Measurements from ENCODE around the gene HDAC4. TPM values are rescaled to one million over a fixed set of nuclear protein-coding genes. Genes with fewer than 3 reads are reported as not detected.

HDAC4 gene
- total RNA-seq, 2 experiments from 2014 or later = 25.2 to 65.1 TPM

GRCh38 chr2:239370876-239371725 is 29.7 kb downstream of the HDAC4 start:
- Mint-ChIP-seq H3K27me3 (no peaks in the 10 kb centered on the region), H3K4me3 (no peak overlapping the region), H3K9me3 (ENCODE audit: low read depth) (no peaks in the 10 kb centered on the region), H3K27ac (no peak overlapping the region), H3K4me1 (peaks cover 11% of the 10 kb centered on the region), H3K36me3 (no peaks in the 10 kb centered on the region)
- DNase-seq (no peak), ATAC-seq (no peak)
- CTCF ChIA-PET = interaction anchor here (1.5 to 1.9 kb wide), 2 partner anchors 9 to 104 kb away, joined by 5 read pairs; no protein-coding TSS in a partner anchor

GRCh38 chr2:239370403-239370802 is 30.4 kb downstream of the HDAC4 start:
- Mint-ChIP-seq H3K27me3 (no peaks in the 10 kb centered on the region), H3K27ac (peak overlapping the region; percentile 82), H3K9me3 (ENCODE audit: low read depth) (no peaks in the 10 kb centered on the region), H3K4me1 (peaks cover 11% of the 10 kb centered on the region), H3K4me3 (peak overlapping the region; percentile 46), H3K36me3 (no peaks in the 10 kb centered on the region)
- no peak for DNase-seq
- no peak for ATAC-seq
- CTCF ChIA-PET = interaction anchor here (1.0 to 1.9 kb wide), 4 partner anchors 10 to 103 kb away, joined by 3 to 5 read pairs (median 5); no protein-coding TSS in a partner anchor

- DNase-seq = peak; percentile 70
- Mint-ChIP-seq H3K4me3 (peak overlapping the region; percentile 46), H3K27me3 (no peaks in the 10 kb centered on the region), H3K4me1 (peaks cover 11% of the 10 kb centered on the region), H3K27ac (peak overlapping the region; percentile 82), H3K9me3 (ENCODE audit: low read depth) (no peaks in the 10 kb centered on the region), H3K36me3 (no peaks in the 10 kb centered on the region)
- CTCF ChIA-PET = interaction anchor here (1.0 to 1.9 kb wide), 5 partner anchors 10 to 102 kb away, joined by 3 to 5 read pairs (median 5); no protein-coding TSS in a partner anchor
- peak; percentile 93 for ATAC-seq
These were observed 31.1 kb downstream of the HDAC4 start for GRCh38 chr2:239369631-239370161.

GRCh38 chr2:239368906-239369552 is 31.8 kb downstream of the HDAC4 start:
- H3K36me3 Mint-ChIP-seq = no peaks in the 10 kb centered on the region
- CTCF ChIA-PET = interaction anchor here (1.2 to 1.9 kb wide), 3 partner anchors 9 to 102 kb away, joined by 4 to 5 read pairs (median 5); no protein-coding TSS in a partner anchor
- H3K27ac Mint-ChIP-seq = no peak overlapping the region
- H3K4me3 Mint-ChIP-seq = no peak overlapping the region
- DNase-seq (no peak), ATAC-seq (no peak)
- H3K4me1 Mint-ChIP-seq = peaks cover 17% of the 10 kb centered on the region
- H3K9me3 Mint-ChIP-seq (ENCODE audit: low read depth) = no peaks in the 10 kb centered on the region
- H3K27me3 Mint-ChIP-seq = no peaks in the 10 kb centered on the region

DNA sequence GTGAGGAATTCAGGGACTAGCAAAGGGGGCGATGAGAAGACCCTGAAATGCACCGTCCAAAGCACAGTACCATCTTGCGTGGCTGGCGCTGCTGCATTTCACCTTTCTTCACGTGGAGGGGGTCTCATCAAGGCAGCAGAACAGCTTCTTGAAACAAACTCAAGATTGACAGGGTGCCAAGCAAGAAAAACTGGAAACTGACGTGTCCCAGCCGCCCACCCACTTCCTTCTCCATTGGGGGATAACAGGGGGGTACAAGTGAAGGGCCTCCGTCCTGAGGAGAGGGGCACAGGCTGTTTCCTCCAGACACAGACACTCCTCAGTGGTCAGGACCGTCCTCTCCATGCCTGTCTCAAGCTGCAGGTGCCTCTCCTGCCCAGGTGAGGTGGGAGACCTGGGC is 32.5 kb downstream of the HDAC4 start:
- CTCF ChIA-PET = no interaction called here
- DNase-seq (no peak), ATAC-seq (no peak)
- no peaks in the 10 kb centered on the region for H3K9me3 Mint-ChIP-seq (ENCODE audit: low read depth)
- no peak overlapping the region for H3K4me3 Mint-ChIP-seq
- no peaks in the 10 kb centered on the region for H3K27me3 Mint-ChIP-seq
- H3K27ac Mint-ChIP-seq = no peak overlapping the region
- peaks cover 2% of the 10 kb centered on the region for H3K36me3 Mint-ChIP-seq
- peaks cover 24% of the 10 kb centered on the region for H3K4me1 Mint-ChIP-seq

DNA sequence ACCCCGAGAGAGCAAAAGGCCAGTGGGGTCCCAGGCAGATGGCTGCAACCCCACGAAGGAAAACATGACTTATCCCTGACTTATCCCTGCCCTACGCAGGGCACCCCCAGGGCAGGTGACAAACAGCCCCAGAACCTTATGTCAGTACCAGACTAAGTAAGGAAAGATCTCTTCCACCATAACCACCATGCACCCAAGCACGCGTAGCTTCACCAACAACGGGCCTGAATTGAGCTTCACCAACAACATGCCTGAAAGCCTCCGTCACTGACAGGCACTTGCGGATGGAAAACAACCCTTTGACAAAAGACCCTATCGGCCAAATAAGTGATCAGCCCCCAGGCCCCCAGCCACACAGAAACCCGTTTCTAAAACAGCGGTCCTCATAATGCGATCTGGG is 34.1 kb downstream of the HDAC4 start:
- Mint-ChIP-seq H3K36me3 (peaks cover 2% of the 10 kb centered on the region), H3K4me3 (no peak overlapping the region), H3K27me3 (no peaks in the 10 kb centered on the region), H3K9me3 (ENCODE audit: low read depth) (no peaks in the 10 kb centered on the region), H3K4me1 (peaks cover 28% of the 10 kb centered on the region), H3K27ac (no peak overlapping the region)
- CTCF ChIA-PET = no interaction called here
- DNase-seq (no peak), ATAC-seq (no peak)

DNA sequence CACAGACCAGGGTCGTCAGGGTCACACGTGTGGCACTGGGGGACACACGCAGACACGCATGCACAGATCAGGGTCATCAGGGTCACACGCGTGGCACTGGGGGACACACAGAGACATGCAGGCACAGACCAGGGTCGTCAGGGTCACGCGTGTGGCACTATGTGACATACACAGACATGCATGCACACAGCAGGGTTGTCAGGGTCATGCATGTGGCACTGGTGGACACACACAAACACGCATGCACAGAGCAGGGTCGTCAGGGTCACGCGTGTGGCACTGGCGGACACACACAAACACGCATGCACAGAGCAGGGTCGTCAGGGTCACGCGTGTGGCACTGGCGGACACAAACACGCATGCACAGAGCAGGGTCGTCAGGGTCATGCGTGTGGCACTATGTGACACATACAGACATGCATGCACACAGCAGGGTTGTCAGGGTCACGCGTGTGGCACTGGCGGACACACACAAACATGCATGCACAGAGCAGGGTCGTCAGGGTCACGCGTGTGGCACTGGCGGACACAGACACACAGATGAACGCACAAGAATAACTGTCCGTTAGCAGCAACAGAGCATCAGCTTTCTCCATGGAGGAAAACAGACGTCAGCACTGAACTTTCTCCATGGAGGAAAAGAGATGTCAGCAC is 34.9 kb downstream of the HDAC4 start:
- H3K27me3 Mint-ChIP-seq = no peaks in the 10 kb centered on the region
- no peaks in the 10 kb centered on the region for H3K9me3 Mint-ChIP-seq (ENCODE audit: low read depth)
- DNase-seq (no peak), ATAC-seq (no peak)
- peaks cover 2% of the 10 kb centered on the region for H3K36me3 Mint-ChIP-seq
- H3K4me3 Mint-ChIP-seq = no peak overlapping the region
- CTCF ChIA-PET = no interaction called here
- peaks cover 28% of the 10 kb centered on the region for H3K4me1 Mint-ChIP-seq
- no peak overlapping the region for H3K27ac Mint-ChIP-seq

DNA sequence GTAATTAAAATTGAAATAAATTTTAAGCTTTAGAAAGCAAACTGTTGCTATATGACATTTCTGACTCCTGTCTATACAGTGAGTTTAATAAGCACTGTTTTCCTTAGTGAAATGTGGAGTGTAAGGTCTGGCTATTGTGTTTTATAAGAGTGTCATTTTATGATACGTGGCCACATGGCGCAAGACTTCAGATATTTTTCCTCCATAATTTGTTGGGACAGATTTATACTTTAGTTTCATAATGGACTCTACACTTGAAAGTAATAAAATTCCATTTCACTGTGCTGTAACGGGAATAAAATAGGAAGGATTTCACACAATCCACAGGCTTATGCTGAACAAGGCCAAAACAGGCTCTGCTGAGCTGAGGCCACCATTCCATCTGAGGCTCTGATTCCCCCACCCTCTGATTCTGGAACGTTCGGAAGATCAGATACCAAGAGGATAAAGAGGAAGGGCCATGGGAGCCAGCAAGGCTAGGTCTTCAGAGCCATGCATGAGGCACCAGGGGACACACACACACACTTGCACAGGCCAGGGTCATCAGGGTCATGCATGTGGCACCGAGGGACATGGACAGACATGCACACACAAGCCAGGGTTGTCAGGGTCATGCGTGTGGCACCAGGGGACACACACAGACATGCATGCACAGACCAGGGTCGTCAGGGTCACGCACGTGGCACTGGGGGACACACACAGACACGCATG is 35.6 kb downstream of the HDAC4 start:
- Mint-ChIP-seq H3K4me1 (peaks cover 25% of the 10 kb centered on the region), H3K27ac (no peak overlapping the region), H3K9me3 (ENCODE audit: low read depth) (no peaks in the 10 kb centered on the region), H3K27me3 (no peaks in the 10 kb centered on the region), H3K4me3 (no peak overlapping the region), H3K36me3 (peaks cover 2% of the 10 kb centered on the region)
- no peak for DNase-seq
- ATAC-seq = no peak
- CTCF ChIA-PET = no interaction called here

DNA sequence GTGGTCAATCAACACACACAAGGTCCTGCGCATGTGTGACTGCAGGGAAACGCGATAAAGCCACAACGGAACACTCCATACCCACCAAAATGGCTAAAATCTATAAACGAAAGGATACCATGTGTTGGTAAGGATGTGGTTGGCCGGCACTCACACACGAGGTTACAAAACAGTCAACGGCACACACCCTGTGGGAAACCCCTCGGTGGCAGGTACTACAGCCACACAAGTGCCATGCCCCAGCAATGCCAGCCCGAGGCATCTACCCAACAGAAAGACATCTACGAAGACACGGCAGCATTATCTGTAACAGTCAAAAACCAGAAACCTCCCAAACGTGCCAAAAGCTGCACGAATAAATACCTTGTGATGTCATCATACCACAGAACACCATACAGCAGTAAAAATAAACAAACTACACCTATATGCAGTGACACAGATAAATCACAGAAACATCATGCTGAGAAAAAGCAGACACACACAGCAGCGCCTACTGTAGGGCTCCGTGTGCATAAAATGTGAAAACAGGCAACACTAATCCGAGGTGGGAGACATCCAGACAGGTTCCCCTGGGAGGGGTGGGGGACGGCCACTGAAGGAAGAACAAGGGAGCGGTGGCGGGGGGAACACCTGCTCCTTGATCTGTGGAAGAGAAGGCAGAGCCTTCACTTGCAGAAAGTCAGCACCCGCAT is 36.7 kb downstream of the HDAC4 start:
- H3K4me1 Mint-ChIP-seq = peaks cover 17% of the 10 kb centered on the region
- H3K36me3 Mint-ChIP-seq = peaks cover 3% of the 10 kb centered on the region
- CTCF ChIA-PET = no interaction called here
- H3K27me3 Mint-ChIP-seq = no peaks in the 10 kb centered on the region
- peak; percentile 58 for ATAC-seq
- no peak overlapping the region for H3K27ac Mint-ChIP-seq
- H3K9me3 Mint-ChIP-seq (ENCODE audit: low read depth) = no peaks in the 10 kb centered on the region
- no peak overlapping the region for H3K4me3 Mint-ChIP-seq
- DNase-seq = peak; percentile 60

- CTCF ChIA-PET = no interaction called here
- DNase-seq = no peak
- Mint-ChIP-seq H3K36me3 (peaks cover 3% of the 10 kb centered on the region), H3K27ac (no peak overlapping the region), H3K27me3 (no peaks in the 10 kb centered on the region), H3K4me3 (no peak overlapping the region), H3K9me3 (ENCODE audit: low read depth) (no peaks in the 10 kb centered on the region), H3K4me1 (peaks cover 17% of the 10 kb centered on the region)
- ATAC-seq = no peak
These were observed 38.3 kb downstream of the HDAC4 start for GRCh38 chr2:239362507-239362906.

GRCh38 chr2:239361311-239361642 is 39.5 kb downstream of the HDAC4 start:
- Mint-ChIP-seq H3K9me3 (ENCODE audit: low read depth) (peaks cover 4% of the 10 kb centered on the region), H3K4me1 (peaks cover 17% of the 10 kb centered on the region), H3K27ac (no peak overlapping the region), H3K27me3 (no peaks in the 10 kb centered on the region), H3K36me3 (peaks cover 10% of the 10 kb centered on the region), H3K4me3 (no peak overlapping the region)
- DNase-seq = no peak
- CTCF ChIA-PET = no interaction called here
- no peak for ATAC-seq

- ATAC-seq = no peak
- Mint-ChIP-seq H3K36me3 (peaks cover 12% of the 10 kb centered on the region), H3K27me3 (no peaks in the 10 kb centered on the region), H3K27ac (no peak overlapping the region), H3K4me1 (peaks cover 17% of the 10 kb centered on the region), H3K9me3 (ENCODE audit: low read depth) (peaks cover 6% of the 10 kb centered on the region), H3K4me3 (no peak overlapping the region)
- CTCF ChIA-PET = interaction anchor here (1.9 kb wide), 1 partner anchor 9 kb away, joined by 4 read pairs; no protein-coding TSS in a partner anchor
- no peak for DNase-seq
These were observed 40.2 kb downstream of the HDAC4 start for GRCh38 chr2:239360421-239361310.

All from activated CD8-positive, alpha-beta memory T cell treated with anti-CD3 and anti-CD28 coated beads, Interleukin-2, amount 10 ng/mL, durations not matched to agents 7 days and 5 days (primary cell).